ENCODE data around the gene MCCC2.

DNA sequence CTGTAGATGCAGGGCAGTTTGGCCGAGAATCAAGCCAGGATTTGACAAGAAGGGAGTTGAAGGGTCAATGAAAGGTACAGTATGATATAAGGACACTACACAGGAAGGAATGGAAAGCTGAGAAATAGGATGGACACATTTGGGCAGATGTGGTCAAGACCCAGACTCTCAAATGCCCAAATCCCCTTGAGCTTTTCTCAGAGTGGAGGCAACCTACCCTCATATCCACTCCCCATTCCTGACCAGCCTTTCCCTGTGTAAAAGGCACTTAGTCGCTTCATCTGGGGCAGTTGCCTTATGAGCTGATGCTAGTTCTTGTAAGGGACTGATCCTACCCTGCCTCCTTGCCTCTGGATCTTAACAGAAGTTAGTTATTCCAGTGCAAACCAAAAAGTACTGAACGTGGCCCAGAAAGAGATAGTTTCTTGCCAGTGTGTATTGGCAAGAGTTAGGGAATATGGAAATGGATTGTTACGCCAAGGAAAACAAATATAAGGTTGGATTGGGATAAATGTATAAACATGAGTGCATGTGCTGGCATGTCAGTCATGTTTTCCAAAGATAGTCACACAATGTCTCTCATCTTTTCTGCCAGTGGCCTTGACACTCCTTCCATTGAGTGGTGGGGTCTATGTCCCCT is 4.1 kb upstream of the MCCC2 start:
- TF ChIP-seq, protein P1, sequence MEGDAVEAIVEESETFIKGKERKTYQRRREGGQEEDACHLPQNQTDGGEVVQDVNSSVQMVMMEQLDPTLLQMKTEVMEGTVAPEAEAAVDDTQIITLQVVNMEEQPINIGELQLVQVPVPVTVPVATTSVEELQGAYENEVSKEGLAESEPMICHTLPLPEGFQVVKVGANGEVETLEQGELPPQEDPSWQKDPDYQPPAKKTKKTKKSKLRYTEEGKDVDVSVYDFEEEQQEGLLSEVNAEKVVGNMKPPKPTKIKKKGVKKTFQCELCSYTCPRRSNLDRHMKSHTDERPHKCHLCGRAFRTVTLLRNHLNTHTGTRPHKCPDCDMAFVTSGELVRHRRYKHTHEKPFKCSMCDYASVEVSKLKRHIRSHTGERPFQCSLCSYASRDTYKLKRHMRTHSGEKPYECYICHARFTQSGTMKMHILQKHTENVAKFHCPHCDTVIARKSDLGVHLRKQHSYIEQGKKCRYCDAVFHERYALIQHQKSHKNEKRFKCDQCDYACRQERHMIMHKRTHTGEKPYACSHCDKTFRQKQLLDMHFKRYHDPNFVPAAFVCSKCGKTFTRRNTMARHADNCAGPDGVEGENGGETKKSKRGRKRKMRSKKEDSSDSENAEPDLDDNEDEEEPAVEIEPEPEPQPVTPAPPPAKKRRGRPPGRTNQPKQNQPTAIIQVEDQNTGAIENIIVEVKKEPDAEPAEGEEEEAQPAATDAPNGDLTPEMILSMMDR (IDR thresholded peaks at IDR 0.05) = no peak
- TF ChIP-seq POLR2AphosphoS5 (IDR thresholded peaks at IDR 0.05) = no peak
- TF ChIP-seq POLR2A (IDR thresholded peaks at IDR 0.05) = no peak

Measured in breast epithelium (tissue), 3 donors.